ENCODE measurements around the gene HOXC6.
"Not testable (repeated sequence)": the region's sequence is repeated elsewhere in the genome, so short reads cannot be mapped to it uniquely, and the experiment has no call there.

The HOXC6 gene

DNA sequence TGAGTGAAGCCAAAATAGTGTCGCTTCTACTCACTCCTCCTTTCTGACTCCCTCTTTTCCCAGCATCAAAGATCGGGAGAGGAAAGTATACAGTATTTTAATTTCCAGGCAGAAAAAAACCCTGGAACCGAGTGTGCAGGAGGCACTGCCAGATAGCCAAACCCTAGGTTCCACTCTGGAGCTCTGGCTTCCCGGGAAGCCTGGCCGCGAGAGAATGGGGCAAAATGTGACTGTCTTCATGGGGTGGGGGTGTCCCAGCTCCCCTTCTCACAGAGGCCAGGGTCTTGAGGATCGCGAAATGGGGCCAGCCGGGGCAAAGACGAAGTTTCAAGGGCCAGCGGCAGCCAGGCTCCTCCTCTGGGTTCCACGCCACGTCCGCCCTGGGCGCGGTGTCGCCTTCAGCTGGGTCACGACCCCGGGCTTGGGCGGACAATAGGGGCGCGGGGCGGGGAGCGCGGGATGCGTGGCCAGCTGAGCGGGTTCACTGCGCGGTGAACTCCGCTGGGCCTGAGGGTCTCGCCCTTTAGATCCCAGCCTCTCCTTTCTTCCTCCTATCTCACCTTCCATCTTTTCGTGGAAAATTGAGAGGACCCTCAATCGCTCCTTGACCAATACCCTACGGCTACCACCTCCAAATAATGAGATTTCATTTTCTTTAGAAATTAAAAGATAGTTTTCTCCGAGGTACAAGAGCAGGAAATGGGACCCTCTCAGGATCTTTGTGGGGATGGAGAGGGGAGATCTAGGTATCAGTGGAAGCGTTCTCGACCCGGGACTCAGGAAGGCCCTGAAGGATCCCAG lies 32.1 kb downstream of the HOXC6 start:
- no peak for DNase-seq

DNA sequence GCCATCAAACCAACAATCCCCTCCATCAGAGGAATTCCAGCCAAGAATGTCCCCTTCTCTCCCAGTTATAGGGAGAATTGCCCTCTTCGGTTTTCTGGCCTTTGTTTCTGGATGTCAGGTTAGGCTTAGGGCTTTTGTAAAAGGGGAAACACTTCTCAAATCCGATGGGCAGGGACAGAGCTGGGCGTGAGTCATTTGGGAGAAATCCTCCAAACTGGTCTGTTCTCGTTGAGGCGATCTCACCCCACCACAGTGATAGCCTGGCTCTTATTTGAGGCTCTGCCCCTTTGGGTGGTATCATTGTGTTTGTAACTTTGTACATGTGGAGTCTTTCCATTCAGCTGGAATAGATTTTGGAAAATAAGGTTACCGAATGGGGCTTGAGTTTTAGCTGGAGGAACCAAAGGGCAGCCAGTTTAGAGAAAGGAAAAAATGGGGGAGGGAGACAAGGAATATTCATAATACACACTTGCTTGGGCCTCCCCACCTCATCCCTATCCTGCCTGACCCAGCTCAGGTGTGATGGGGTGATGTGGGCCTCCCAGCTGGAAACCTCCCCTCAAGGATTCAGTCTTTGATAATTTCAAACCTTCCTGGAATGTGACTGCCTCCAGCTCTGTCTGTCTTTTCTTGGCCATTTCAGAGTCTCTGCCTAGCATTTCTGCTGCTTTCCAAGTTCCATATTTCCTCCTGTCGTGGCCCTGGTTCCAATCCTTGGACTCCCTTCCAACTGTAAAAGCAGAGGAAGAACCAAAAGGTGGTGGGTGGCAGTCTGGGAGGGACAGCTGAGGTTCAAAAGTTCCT lies 32.9 kb downstream of the HOXC6 start:
- no peak for DNase-seq

DNA sequence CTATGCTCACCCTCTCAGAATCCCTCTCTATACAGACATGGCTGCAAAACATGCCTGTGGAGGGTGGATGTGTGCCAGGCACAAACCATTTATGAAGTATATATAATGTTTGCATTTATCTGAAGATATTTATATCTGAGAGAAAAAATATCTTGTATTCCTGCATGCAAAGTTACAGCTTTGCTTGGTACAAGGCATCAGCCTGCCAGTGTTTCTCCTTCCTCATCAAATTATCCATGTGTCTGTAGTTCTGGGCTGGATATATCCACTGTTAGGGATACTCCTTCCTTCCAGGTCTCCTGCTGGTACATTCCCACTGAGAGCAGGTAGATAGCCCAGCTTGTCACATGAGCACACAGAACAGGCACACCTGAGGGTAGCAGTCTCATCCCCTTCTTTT lies 37.4 kb downstream of the HOXC6 start:
- DNase-seq = no peak

DNA sequence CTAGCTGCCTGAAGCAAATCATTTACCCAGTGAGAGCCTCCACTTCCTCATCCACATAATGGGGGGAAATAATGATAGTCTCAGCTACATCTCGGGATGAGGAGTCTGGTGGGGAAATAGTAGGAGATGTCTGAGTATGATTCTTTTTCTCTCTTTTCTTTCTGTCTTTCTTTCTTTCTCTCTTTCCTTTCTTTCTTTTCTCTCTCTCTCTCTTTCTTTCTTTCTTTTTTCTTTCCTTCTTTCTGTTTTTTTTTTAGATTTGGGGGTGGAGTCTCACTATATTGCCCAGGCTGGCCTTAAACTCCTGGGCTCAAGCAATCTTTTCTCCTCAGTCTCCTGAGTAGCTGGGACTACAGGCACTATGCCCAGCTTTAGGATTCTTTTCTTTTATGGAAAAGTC lies 38.2 kb downstream of the HOXC6 start:
- DNase-seq = no peak

DNA sequence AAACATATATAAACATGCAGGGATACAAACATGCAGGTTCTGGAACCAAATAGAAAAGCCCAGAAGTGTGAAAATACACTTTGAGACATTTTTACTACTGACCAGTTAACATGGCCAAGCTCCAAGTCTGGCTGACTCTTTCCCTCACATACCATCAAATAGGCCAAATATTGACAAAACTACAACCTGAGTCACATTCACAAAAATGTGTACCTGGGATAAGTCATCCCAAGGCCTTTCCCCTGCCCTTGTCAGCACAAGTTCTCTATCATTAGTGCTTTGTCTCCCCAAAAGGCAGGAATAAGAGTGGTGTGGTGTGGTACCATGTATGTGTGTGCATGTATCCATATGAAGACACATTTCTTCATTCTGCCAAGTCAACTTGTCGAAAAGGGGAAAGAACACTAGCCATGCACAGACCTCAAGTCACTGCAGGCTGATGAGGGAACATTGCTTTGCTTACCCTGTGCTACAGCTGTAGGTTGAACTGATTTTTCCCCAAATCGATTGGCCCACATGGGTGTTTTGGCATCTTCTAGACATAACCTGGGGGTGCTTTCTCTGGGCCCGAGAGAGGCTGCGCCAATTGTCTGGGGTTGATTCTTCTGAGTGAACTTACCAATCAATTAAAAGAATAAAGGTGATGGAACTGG lies 40.3 kb downstream of the HOXC6 start:
- DNase-seq = no peak

DNA sequence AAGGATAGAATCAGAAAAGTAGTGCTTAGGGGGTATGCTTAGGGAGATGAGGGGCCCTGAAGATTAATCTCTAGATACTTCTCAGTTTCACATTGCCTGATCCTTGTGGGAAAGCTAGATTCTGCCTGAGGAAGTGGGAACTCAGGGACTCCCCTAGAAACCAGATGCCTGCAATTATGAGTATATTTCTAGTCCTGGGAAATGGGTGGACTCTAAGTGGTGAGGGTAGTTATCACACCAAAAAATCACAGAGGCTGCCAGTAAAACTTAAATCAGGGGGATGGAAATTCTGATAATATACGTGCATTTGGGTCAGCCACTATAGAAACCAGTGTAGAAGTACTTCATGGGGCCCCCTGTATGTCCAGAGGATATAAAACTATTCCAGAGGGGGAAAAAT lies 43.7 kb downstream of the HOXC6 start:
- DNase-seq = no peak

DNA sequence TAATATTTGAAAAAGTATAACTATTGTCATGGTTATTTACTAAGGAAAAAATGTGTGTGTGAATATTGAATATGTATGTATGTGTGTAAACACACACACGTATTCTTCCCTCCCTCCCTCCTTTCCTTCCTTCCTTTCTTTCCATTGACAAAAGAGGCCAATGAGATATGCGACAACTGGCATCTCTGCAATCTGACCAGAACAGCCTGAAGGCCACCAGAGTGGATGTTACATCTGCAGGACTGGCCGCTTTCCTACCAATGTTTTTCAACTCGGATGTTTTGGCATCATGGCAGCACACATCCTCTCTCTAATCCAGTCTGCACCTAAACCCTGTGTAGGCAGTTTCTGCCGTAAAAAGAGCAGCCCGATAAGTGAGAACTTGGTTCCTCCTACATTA lies 46.1 kb downstream of the HOXC6 start:
- DNase-seq = no peak

DNA sequence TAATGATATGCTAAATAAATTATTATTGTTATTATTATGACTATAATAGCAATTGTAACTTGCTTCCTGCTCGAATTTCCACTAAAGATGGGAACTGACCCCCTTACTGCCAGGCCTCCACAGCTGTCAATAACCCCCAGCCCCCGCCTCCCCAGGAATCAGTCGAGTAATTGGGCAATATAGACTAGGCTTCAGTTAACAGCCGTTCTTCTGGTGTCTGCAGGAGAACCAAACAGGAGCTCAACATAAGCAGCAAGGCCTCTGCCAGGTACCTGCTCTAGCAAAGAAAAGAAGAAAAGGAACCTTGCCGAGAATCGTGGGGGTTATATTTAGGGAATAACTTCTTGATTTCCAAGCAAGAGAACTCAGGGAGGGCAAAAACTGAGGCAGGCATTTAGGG lies 47.2 kb downstream of the HOXC6 start:
- DNase-seq = no peak

DNA sequence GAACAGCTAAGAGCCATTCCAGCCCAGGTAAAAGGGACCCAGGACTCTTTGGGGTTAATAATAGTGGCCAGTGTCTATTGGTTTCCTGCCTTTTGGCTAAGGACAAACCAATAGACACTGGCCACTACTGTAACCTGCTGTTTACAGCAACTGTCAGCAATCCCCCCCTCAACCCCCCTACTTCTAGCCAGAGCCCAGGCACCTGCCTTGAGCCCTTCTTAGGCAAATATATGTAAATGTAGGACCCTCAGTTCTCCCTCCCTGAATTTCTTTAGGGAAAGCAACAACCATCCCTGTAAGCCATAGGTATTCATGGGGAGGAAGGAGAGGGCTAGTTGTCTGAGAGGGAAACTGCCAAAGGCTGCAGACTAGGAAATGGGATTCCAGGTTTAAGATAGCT lies 47.7 kb downstream of the HOXC6 start:
- DNase-seq = no peak

DNA sequence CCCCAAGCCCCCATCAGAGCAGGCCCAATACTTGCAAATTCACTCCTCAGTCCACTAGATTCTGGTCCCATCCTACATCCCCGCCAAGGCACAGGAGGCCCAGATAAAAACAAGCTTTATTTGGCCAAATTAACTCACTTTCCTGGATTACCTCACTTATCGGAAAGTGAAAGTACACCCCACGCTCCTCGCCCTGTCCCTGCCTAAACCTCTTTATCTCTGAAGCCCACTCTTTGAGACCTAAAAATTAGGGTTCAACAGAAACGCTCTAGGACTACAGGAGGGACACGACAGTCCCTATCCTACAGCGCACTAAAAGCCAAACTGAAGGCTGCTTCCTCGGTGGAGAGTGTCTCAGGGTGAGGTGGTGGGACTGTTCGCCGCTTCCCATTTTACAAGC lies 49.6 kb downstream of the HOXC6 start:
- not testable (repeated sequence) for DNase-seq

DNA sequence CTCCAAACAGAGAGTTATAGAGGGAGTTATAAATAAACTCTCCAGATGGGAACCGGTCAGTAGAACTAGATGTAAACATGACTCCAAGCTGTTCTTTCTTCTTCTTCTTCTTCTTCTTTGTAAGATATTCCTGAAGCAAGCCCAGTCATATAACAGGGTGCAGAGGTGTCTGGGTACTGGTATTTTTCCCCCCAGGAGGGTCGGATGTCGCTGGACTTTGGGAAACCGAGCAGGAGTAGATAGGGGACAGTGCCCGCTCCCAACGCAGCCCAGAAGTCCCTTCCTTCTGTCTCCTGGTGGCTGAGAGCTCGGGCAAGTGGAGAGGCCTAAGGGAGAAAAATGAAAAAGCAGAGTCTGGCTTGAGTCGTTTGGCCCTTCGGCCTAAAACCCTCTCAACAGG lies 50.9 kb downstream of the HOXC6 start:
- DNase-seq = not testable (repeated sequence)

Measured in stimulated activated CD4-positive, alpha-beta T cell treated with anti-CD3 and anti-CD28 coated beads, Interleukin-15, amount 100 ng/mL, for 24 hours (primary cell).